HG02840 (cell line): ENCODE data around the gene TESPA1.
"Not testable (repeated sequence)": the region's sequence is repeated elsewhere in the genome, so short reads cannot be mapped to it uniquely, and the experiment has no call there.

Experiments used
- ATAC-seq: cut with Tn5 transposase; IDR thresholded peaks from one replicate; pipeline ENCODE4 v1.9.1; 2021; ENCODE audit warnings: mild to moderate bottlenecking, moderate library complexity, moderate number of reproducible peaks; ENCODE audit not compliant: unreplicated experiment, low FRiP score

Gene TESPA1

GRCh38 chr12:54987611-54988231 is 3.2 kb upstream of the TESPA1 start:
- no peak for ATAC-seq

DNA sequence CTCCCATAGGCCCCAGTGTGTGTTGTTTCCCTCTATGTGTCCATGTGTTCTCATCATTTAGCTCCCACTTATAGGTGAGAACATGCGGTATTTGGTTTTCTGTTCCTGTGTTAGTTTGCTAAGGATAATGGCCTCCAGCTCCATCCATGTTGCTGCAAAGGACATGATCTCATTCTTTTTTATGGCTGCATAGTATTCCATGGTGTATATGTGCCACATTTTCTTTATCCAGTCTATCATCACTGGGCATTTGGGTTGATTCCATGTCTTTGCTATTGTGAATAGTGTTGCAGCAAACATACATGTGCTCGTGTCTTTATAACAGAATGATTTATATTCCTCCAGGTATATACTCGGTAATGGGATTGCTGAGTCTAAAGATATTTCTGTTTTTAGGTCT is 2.2 kb upstream of the TESPA1 start:
- not testable (repeated sequence) for ATAC-seq

DNA sequence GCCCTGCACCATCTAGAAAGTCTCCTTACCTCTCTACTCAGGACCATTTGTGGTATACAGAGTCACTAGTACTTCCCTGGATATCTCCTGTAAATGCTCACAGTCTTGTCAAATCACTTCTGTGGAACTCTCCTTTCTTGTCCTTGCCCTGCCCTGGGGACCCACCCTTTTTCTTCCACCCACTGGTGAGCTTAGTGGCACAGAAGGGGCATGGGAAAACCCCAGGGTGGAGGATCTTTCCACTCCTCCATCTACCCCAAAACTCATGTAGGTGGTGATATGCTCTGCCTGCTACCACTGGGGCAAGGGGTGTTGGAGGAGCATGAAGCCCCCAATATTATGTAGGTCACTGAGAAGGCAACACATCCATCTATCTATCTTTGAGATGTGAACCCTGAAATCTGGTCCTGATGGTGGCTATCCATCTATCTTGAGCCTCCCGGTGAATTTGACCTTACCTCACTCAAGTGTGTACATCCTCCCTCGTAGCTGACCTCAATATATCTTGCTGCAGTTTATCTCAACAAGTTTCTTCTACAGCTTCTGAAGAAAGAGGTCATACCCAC is 943 bp downstream of the TESPA1 start:
- ATAC-seq = no peak

GRCh38 chr12:54981796-54982195 is 2.8 kb downstream of the TESPA1 start:
- no peak for ATAC-seq

DNA sequence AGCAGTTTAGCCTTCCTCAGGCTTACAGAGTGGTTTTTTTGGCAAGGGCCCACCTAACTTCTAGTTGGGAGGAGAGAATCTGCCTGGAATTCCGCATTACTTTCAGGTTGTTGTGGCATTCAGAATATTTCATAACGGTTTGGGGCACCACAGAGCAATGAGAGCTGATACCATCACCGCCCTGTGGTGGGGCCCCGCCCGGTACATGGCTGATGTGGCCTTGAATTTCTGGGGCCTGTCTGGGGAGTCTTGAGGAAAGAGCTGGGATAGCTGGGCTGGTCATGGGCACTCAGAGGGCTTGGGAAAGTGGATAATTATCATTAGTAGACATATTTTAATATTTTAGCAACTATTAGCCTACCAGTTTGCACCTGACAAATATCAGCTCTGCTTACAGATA is 4.2 kb downstream of the TESPA1 start:
- no peak for ATAC-seq

- ATAC-seq = no peak
These were observed 6.7 kb downstream of the TESPA1 start for GRCh38 chr12:54977857-54978256.

DNA sequence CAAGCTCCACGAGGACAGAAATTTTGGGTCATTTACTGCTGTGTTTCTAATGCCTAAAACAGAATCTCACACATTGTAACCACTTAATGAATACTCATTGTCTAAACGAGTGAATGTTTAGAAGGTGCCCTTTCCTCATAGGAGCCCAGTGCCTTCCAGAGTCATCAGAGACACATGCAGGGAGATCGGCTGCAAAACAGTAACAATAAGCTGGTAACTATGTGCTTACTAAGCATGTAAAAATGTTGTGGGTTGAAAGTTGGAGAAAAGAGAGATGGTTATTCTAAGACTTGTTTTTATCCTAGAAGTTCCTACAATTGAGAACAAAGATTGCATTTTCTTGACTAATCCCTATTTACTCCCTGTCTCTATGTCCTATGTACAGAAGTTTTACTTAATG is 7.4 kb downstream of the TESPA1 start:
- ATAC-seq = no peak

DNA sequence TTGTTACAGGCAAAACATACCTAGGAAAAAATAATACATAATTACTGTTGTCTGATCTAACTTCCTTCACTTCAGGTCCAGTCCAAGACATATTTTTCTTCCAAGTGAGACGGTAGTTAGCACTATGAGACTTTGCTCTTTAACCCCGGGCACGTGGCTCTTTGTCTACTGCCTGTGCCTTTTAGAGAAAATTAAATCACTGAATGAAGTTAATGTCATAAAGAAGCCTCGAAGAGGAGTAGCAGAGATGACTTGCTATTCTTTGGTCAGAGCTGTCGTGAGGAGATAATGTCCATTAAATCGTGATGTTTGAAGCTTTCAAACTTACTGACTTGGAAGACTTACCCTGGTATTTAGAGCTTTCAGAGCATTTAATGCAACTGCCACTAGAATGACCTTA is 8.7 kb downstream of the TESPA1 start:
- ATAC-seq = no peak

DNA sequence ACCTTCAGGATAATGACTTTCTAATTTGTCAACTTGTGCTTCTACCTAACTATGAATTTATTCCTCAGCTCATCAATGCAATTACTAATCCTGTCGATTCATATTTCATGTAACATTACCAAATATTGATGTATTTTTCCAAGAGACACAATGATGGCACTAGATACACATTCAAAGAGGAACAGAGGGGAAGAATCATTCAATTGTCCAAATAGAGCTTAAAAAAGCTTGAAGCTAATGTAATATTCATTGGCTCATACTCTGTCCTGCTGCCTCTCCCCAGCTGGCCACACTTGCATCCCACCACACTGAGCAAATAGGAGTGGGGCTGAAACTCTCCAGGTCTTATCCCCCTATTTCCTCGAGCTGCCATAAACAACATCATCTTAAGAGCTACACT is 9.3 kb downstream of the TESPA1 start:
- ATAC-seq = no peak

GRCh38 chr12:54974279-54974678 is 10.3 kb downstream of the TESPA1 start:
- no peak for ATAC-seq

DNA sequence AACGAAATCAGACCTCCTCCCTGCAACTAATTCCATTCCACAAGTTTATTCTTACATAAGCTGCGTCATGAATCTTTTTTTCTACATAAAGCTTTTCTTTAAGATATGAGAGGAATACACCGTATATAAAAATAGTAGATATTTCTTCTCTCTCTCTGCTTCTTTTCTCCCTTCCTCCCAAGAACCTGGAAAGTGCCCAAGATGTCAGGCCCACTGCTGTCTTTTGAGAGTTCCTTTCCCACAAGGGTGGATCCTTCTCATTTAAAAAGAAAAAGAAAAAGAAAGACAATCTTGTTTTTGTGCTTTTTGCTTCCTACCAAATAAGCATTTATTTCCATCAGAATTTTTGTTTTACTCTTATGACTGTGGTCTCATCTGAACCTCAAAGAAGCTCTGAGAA is 11.0 kb downstream of the TESPA1 start:
- no peak for ATAC-seq

- ATAC-seq = no peak
These were observed 13.8 kb downstream of the TESPA1 start for GRCh38 chr12:54970741-54971140.

- ATAC-seq = no peak
These were observed 16.3 kb downstream of the TESPA1 start for GRCh38 chr12:54968181-54968730.

GRCh38 chr12:54967461-54967860 is 17.1 kb downstream of the TESPA1 start:
- ATAC-seq = no peak

DNA sequence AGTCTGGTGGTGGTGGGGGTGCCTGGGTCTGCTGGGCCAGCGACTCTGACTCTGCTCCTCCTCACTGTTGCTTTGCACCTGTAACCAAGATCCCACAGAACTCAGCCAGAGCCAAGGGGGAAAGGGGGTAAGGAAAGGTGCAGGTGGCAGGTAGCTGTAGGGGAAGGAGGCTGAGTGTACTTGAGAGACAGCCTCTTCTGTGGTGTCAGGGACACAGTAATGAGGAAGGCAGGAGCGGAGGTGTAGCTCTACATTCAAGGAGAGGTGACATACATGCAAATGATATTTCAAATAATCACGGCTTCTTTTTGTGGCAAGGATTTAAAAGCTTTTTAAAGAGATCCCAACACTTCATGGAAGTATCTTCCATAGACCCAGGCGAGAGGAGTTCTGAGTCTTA is 23.4 kb downstream of the TESPA1 start:
- ATAC-seq = no peak

DNA sequence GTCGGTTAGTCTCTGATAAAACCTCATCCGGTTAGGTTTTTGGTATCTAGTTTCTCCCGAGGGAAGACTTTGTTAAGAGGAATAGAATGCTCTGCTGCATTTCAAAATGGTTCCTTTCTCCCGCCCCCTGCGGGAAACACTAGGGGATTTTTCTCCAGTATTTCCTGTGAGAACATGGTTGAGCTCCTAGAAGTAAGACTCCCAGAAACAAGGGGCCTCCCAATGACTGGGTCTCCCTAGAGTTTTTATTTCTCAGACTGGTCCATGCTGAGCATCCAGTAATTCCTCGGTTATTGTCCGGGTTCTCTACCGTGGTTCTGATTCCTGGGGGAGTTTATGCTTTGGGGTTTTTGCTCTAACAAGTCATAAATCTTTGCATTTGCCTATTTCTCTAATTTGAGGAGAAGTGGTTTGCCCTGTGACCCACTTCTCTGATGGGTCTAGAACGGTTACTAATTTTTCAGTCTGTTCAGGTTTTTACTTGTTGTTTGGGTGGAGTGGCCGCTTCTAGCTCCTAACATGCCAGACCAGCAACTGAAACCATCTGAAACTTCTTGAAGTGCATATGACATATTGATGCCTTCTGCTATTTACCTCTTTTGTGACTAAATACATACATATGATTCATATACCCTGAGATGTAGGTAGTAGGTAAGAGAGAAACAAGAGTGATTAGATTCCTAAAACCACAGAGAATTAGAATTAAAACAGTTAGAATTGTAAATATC is 25.1 kb downstream of the TESPA1 start:
- ATAC-seq = no peak

DNA sequence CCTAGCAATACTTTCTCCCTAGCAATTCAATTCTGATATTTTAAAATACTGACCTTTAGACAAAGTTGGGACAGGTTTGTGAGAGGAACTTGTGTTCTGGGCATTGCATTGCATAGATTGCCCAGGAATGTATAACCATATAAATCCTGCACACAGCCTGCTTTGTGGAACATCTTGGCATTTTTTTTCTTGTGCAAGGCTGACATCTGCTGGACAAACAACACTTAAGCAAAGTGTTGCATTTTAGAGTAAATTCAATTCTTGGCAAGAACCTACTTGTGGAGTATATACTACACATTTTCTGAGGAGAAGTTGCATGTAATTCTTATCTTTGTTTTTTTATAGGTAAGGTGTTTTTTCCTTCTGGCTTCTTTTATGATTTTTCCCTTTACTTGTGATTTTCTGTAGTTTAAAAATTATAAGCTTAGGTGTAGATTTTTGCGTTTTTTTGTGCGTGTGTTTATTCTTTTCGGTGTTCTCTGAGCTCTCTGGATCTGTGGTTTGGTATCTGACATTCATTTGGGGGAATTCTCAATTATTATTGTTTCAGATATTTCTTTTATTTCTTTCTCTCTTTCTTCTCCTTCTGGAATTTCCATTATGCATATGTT is 26.4 kb downstream of the TESPA1 start:
- no peak for ATAC-seq

GRCh38 chr12:54956818-54957641 is 27.5 kb downstream of the TESPA1 start:
- ATAC-seq = no peak

DNA sequence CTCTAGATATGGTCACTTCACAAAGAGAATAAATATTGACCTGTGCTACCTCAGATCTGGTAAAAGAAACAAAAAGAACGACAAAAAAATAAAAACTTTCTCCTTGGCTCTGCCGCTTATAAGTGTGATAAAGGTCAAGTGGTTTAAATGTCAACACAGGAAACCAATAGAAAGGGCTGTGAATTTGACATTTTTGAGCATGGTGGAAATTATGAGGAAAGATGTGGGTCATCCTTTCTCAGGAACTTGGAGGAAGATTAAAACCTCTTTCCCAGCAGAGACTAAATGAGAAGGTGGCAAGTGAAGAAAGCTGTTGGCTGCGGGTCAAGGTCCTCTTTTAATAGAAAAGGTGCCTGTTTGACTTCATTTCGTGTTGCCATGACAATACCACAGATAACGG is 28.2 kb downstream of the TESPA1 start:
- ATAC-seq = no peak

- no peak for ATAC-seq
These were observed 29.8 kb downstream of the TESPA1 start for GRCh38 chr12:54954801-54955200.
